HEK293 (cell line): ENCODE measurements around the gene FBLN5.

Experiments used
- ZEB2 ChIP-seq: fragments of 450-650 bp; formaldehyde crosslinking; IDR thresholded peaks from 2 replicates; pipeline ENCODE4 v1.5.1; 2016; ENCODE audit warnings: missing biosample characterization, missing genetic modification characterization
- ZNF23 ChIP-seq: fragments of 450-650 bp; formaldehyde crosslinking; IDR thresholded peaks from 2 replicates; pipeline ENCODE4 v1.5.1; 2016; ENCODE audit warnings: missing biosample characterization, missing genetic modification characterization, borderline replicate concordance
- ZNF24 ChIP-seq: fragments of 450-650 bp; formaldehyde crosslinking; IDR thresholded peaks from 2 replicates; pipeline ENCODE4 v1.5.1; 2016; ENCODE audit warnings: missing biosample characterization, missing genetic modification characterization

DNA sequence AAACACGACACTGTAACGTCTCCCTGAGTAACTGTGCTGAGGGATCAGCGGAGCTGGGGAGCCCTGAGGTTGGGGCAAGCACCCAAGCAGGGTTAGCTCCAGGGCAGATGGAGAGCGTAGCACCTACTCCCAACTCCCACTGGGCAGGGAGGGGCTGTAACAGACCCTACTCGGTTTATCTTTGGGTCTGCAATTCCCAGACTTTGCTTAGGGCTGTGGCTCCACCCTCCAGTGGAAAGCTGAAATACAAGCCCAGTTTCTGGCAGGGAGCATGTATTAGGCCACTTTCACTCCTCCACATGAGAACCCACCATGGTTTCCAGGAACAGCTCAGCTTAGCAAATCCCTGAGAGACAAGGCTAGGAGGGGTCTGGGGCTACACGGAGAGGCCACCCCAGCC, 62.8 kb downstream of the FBLN5 start:
- TF ChIP-seq ZEB2 (tag by site-specific recombination) = no peak
- TF ChIP-seq ZNF24 (tag by site-specific recombination) = no peak
- TF ChIP-seq ZNF23 (tag by site-specific recombination) = no peak
